Iris pigment epithelial cell (primary cell): Measurements from ENCODE around the gene NANOS2.

ENCODE experiments used
- DNase-seq: peaks from one replicate; pipeline ENCODE4 v3.0.0-alpha.2; 2011; ENCODE audit warnings: low read depth

Gene NANOS2

GRCh38 chr19:45913874-45914830, at the start of gene NANOS2:
Gene NANOS2, minus strand, starts transcription at chr19:45914778. Its CDS starts 85 bp downstream, at chr19:45914693.
- no peak for DNase-seq

- DNase-seq: no peak
These were observed 47.4 kb upstream of the NANOS2 start for GRCh38 chr19:45962021-45962420.

DNA sequence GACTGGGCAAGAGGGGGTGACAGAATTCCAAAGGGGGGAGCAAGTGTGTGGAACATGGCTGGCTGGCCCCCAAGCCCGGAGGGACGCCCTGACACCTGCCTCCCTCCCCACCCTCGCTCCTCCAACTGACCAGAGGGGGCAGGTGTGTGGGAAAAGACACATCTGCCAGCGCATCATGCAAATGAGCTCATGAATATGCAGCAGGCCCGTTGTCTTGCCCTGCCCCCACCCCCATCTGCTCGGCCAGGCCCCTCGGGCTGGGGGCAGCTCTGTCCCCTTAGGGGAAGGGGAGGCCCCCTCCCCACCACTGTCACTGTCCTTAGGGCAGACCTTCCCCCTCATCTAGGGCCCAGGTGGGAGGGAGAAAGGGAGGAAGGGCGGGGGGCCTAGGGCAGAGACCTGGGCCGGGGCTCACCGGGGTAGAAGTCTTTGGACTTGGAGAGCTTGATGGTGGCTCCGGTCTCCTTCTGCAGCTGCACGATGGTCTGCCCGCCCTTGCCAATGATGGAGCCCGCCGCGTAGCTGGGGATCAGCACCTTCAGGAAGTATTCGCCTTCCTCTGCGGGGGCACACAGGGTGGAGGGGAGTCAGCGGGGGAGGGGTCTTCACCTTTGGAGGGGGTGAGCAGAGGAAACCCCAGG, 46.1 kb upstream of the NANOS2 start:
- DNase-seq: no peak

GRCh38 chr19:45959517-45960025, 45.0 kb upstream of the NANOS2 start:
- DNase-seq: no peak

DNA sequence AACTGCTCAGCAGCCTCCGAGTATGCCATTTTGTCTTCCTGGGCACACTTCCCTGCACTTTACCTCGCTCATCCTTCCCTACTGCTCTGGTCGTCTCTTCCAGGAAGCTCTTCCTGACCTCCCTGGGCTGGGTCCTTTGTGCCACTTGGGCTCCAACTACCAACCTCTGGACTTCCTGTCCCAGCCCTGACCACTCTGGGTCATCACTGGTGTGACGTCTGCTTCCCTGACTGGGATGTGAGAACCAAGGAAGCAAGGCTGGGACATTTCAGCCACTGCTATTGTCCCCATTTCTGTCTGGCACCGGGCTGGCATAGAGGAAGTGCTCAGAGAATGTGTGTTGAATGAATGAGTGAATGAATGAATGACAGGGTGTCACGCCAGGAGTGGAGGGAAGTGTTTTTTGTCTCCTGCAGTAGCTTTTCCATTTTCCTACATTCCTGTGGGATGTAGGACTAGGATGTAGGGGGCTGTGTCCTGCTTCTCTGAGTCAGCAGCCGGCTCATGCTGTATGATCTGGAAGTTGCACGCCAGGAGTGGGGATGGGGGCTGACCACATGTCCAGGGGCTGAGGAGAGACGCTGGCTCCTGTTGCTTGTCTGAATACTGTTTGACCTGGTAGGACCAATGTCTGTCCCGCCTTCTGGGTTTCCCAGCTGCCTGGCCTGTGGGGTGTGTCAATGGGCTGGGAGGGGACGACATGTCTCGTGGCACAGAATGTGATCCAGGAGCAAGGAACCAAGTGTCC, 44.4 kb upstream of the NANOS2 start:
- no peak for DNase-seq

- no peak for DNase-seq
These were observed 43.7 kb upstream of the NANOS2 start for GRCh38 chr19:45958320-45958719.

DNA sequence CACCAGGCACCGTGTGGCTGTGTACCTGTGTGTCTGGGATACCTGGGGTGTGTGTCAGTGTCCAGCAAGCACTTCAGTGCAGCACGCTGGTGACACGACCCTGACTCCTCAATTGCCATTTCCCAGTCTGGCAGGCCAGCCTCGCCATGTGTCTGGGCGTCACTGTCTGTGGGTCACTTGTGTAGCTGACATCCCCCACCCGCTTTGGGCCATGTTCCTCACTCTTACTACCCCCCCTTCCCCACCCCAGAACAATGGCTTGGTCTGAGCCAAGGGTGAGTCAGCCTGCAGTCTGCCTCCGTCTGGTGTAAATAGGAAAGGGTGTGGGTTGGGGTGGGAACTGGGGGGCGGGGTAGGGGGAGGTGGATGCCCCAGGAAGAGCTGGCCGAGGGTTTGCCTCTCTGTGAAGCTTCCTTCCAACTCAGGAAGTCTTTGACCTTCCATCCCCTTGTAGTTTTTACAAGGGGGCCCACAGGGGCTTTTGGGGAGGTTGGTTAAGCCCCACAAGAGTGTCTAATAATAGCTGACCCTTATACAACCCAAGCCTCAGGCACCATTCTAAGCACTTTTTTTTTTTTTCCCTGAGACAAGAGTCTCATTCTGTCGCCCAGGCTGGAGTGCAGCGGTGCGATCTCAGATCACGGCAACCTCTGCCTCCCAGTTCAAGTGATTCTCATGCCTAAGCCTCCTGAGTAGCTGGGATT, 41.5 kb upstream of the NANOS2 start:
- DNase-seq: peak; percentile 14

DNA sequence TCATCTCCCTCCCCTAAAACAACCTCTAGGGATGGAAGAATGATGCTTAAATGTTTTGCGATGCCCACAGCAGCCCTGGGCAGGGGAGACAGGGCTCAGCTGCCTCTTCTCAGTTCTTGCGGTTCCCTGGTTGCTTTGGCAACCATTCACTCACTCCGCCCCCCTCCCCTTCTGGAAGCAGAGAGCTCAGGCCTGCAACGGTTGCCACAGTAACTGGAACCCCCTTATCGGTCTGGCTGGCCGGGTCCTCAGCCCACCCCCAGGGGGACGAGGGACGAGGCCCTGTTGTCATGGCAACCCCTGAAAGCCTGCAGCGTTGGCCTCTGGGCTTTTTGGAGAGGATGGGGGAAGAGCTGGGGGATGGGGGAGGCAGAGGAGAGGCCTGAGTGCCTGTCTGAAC, 39.6 kb upstream of the NANOS2 start:
- no peak for DNase-seq

GRCh38 chr19:45953676-45954075, 39.1 kb upstream of the NANOS2 start:
- no peak for DNase-seq

DNA sequence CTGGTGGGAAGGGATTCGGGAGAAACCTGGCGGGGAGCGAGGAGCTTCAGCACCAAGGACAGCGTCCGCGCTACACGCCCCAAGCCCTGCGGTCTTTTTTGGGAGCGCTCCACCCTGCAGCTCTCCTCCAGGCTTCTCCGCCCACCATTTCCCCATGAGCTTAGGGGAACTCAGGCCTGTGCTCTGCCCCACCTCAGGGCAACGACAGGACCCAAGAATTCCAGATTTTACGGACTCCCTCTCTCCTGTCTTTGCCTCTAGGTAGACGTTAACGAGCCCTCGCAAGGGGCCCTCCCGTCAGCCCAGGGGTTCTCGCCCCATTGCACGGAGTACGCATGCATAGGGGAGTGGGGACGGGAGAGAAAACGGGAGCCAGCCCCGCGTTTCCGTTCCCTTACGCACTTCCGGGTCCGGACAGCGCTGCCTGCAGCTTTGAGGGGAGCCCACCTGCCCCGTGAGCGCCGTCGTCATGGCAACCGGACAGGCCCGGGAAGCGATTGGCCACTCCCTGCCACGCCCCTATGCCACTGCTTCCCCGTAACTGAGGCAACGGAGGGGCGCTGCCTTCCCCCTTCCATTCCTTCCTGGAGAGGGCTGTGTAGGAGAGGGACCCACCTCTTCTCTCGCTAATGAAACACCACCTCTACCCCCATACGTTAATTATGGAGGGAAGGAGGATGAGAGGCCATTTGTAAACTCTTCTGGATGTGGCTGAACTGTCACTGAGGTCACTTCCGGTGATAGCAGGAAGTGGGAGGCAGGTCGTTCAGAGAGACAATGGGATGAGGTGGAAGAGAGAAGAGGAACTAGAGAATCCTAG, 38.3 kb upstream of the NANOS2 start:
- DNase-seq: peak; percentile 27

DNA sequence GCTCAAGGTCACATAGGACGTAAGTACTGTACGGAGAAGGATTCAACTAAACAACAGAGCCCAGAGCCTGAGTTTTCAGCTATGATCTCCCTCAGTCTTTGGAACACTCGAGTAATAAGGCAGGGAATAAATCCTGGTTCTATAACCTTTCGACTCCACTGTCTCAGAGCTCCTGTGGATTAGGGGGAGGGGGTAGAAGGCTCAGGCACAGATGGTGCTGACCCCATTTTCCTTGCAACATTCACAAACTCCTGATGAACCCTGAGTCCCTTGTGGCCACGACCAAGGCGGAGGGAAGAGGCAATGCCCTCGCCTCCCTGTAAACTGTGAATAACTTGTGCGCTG, 37.7 kb upstream of the NANOS2 start:
- no peak for DNase-seq

DNA sequence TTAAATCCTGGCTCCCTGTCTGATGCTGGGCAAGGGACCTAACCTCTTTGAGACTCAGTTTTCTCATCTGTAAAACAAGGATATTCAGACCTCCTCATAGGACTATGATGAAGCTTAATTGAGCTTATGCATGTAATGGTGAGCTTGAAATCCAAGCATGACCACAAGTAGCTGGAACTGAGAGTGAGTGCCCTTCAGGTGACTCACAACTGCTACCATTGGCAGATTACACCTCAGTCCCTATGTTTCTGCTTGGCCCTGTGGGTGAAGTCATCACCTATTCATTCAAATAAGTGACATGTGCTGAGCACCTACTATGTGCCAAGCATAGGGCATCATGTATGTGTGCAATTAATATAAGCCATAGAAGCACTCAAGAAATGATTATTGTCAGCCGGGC, 33.3 kb upstream of the NANOS2 start:
- peak; percentile 44 for DNase-seq

- no peak for DNase-seq
These were observed 25.9 kb upstream of the NANOS2 start for GRCh38 chr19:45940515-45940805.

DNA sequence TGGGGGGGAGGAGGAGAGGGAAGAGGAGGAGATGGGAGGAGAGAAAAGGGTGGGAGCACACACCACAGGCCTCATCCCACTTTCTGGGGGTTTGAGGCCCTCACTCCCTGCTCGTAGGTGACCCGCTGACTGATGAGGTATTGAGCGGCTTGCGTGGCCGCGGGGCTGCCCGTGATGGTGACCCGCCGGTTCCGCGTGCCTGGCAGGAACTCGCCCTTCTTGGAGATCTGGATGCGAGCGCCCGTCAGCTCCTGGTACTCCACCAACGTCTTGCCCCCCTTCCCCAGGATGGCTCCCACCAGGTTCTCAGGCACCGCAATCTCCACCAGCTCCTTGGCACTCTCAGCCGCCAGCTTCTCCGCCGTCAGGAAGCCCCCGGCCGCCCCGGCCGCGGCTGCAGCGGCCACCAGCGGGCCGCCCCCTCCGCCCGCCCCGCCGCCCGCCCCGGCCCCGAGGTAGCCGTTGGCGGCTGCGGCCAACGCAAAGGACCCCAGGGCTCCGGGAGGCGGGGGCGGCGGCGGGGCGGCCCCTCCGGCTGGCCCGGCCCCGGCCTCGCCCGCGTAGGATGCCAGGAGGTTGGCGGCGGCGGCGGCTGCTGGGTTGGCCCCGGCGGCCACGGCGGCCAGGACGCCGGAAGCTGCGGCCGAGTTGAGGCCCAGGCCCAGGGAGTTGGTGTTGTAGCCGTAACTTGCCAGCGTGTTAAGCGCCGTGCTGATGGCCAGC, 25.4 kb upstream of the NANOS2 start:
- DNase-seq: no peak

DNA sequence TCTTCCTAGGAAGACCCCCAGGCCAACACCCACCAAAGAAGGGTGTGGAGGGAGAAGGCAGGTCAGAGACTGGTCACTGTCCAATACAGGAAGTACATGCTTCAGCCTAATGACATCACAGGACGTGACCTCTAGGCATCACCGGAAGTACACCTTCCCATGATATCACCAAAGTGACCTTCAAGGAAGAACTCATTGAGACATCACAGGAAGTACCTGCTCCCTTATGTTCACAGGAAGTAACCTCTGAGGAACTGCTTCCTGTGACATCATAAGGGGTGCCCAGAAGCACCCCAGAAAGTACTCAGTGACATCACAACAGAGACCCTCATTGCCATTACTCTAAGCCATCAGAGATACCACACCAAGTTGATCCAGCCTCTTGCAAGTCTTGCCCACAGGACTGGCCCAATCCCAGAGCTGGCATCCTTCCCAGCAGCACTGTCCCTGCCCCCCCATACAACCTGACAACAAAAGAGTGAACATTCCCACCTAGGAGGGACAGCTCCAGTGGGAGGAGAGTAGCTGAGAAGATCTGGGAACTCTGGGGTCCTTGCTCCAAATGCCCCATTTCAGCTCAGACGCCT, 24.2 kb upstream of the NANOS2 start:
- no peak for DNase-seq

GRCh38 chr19:45935267-45935666, 20.7 kb upstream of the NANOS2 start:
- no peak for DNase-seq

DNA sequence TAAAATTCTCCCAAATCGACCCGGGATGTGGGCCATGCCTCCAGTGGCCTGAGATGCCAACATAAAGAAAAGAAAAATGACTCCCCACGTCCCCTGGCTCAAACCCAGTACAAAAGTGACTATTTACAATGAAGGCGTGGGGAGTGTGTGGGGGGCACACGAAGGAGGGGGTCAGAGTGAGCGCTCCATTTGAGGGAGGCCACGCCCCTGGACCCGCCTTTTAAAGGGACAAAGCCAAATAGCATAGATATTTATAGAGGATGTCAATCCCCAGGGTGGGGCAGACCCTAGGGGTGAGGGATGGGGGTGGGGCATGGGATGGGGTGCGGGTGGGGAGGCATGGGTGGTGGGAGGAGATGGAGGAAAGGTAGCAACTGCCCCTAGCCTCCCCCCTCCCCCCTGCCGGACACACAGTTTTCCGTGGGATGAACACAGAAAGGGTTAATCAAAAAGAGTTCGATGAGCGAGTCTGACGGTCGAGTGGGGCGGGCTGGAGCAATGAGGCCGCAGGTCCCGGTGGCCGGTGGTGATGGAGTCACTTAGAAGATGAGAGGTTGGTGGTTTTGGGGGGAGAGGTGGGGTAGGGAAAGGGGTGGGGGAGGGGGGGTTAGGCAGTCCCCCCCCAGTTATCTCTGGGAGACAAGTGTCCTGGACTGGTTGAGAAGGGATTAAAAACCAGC, 20.1 kb upstream of the NANOS2 start:
- DNase-seq: no peak

DNA sequence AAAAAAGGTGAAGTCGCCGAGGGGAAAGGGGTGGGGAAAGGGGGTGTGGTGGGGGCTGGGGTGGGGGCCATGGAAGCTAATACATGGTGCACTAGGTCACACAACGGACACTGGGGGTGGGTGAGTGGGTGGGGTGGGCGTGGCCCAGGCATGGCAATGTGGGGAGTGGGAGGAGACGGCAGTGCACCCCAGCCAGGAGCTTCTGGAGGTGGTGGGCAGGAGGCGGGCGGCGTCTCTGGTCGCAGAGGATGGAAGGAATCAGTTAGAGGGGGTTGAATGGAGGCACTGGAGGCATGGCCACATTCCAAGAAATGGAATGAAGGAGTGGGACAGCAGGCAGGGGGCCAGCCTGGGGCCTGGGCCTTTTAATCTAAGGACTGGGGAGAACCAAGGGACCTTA, 19.2 kb upstream of the NANOS2 start:
- DNase-seq: no peak

GRCh38 chr19:45931055-45931454, 16.5 kb upstream of the NANOS2 start:
- DNase-seq: no peak

DNA sequence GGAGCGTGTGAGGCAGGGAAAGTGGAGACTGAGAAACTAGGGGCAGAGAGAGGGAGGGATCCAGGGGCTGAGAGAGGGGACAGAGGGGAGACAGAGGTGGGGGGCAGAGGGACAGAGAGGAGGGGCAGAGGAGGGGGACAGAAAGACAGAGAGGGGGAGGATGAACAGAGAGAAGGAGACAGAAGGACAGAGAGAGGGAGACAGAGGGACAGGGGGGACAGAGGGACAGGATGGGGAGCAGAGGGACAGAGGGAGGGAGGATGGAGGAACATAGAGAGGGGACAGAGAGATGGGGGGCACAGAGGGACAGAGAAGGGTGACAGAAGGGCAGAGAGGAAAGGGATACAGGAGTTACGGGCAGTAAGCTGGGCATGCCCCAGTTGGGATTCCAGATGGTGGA, 14.7 kb upstream of the NANOS2 start:
- DNase-seq: no peak
